GM12878 (cell line): Measurements from ENCODE around the gene KRT6C. TPM values are rescaled to one million over a fixed set of nuclear protein-coding genes. Genes with fewer than 3 reads are reported as not detected.

Source experiments
- ATAC-seq: fragments of 200-7000 bp; cut with Tn5 transposase; 3 replicates; pipeline ENCODE4 v1.9.1; 2020; ENCODE audit warnings: mild to moderate bottlenecking, moderate library complexity
- BruUV-seq: library from RNA; stranded (reverse); fragments of 400-500 nt; replicated peaks from 2 replicates; lab custom pipeline; 2021; lab: Mats Ljungman, UMichigan
- CTCF ChIA-PET: fragments of 300-600 bp; sonication (Branson Sonifier 250); formaldehyde crosslinking; extraction: SDS; loops from one replicate; lab custom pipeline; 2021; ENCODE audit warnings: inconsistent platforms; lab: Yijun Ruan, JAX
- POLR2A ChIA-PET: fragments of 350-600 bp; formaldehyde crosslinking; extraction: SDS; loops from one replicate; lab custom pipeline; 2021; ENCODE audit warnings: inconsistent platforms; lab: Charles Lee
- RAD21 ChIA-PET: fragments of 300-600 bp; sonication (Branson Sonifier 250); formaldehyde crosslinking; loops from one replicate; lab custom pipeline; 2023; ENCODE audit warnings: antibody characterized with exemption; ENCODE audit not compliant: unreplicated experiment; lab: Charles Lee
- SMC1A ChIA-PET: fragments of 300-600 bp; sonication (Branson Sonifier 250); formaldehyde crosslinking; loops from one replicate; lab custom pipeline; 2023; ENCODE audit not compliant: unreplicated experiment, uncharacterized antibody; lab: Charles Lee
- DNase-seq: peaks from one replicate; pipeline ENCODE4 v3.0.0-alpha.2; 2011; ENCODE audit warnings: low read depth, low spot score
- FAIRE-seq: peaks from 3 replicates; lab custom pipeline; 2011; peaks lifted over from hg19 to GRCh38; lab: Jason Lieb, UNC
- H2AFZ ChIP-seq: 2 replicates; pipeline ENCODE4 v1.6.0; 2011; ENCODE audit warnings: low read depth, low read length, control low read depth; ENCODE audit not compliant: control insufficient read depth
- H3K27ac ChIP-seq: 2 replicates; pipeline ENCODE4 v1.5.1; 2011; ENCODE audit warnings: control low read depth; ENCODE audit not compliant: control insufficient read depth, insufficient read depth
- H3K27me3 ChIP-seq, 2 experiments: replicated peaks in 1 of 2; 2 replicates each; pipeline versions ENCODE4 v1.6.0 to v1.6.1; 2011; ENCODE audit warnings: low read length in 1 of 2; ENCODE audit not compliant: control insufficient read depth in 2 of 2, insufficient read depth in 2 of 2
- H3K36me3 ChIP-seq, 2 experiments: 2 replicates each; pipeline ENCODE4 v1.5.1; 2011; ENCODE audit warnings: low read length in 1 of 2; ENCODE audit not compliant: control insufficient read depth in 2 of 2, insufficient read depth in 2 of 2
- H3K4me1 ChIP-seq: 2 replicates; pipeline ENCODE4 v1.6.1; 2011; ENCODE audit warnings: mild to moderate bottlenecking, low read length, moderate library complexity, mixed read lengths; ENCODE audit not compliant: control insufficient read depth, insufficient read depth
- H3K4me2 ChIP-seq: 2 replicates; pipeline ENCODE4 v1.6.0; 2011; ENCODE audit warnings: control low read depth; ENCODE audit not compliant: control insufficient read depth, insufficient read depth
- H3K4me3 ChIP-seq: fragments of 200-600 bp; sonication (generic); 2 replicates; pipeline ENCODE4 v1.5.1; 2016
- H3K79me2 ChIP-seq: 2 replicates; pipeline ENCODE4 v1.6.0; 2011; ENCODE audit warnings: low read length; ENCODE audit not compliant: control insufficient read depth, insufficient read depth
- H3K9ac ChIP-seq: 2 replicates; pipeline ENCODE4 v1.8.0; 2011; ENCODE audit warnings: low read length, control low read depth, mixed read lengths; ENCODE audit not compliant: control insufficient read depth, insufficient read depth
- H3K9me3 ChIP-seq: replicated peaks from 3 replicates; pipeline ENCODE4 v1.5.1; 2011; ENCODE audit warnings: mild to moderate bottlenecking, low read length; ENCODE audit not compliant: control insufficient read depth, insufficient read depth
- H4K20me1 ChIP-seq: 2 replicates; pipeline ENCODE4 v1.6.0; 2011; ENCODE audit not compliant: control insufficient read depth, insufficient read depth
- CREB1 ChIP-seq: IDR thresholded peaks from 2 replicates; pipeline ENCODE4 v1.6.1; 2012; ENCODE audit warnings: low read depth, mild to moderate bottlenecking, inconsistent platforms
- E2F8 ChIP-seq: fragments of 450-650 bp; IDR thresholded peaks from 2 replicates; pipeline ENCODE4 v1.6.1; 2018; ENCODE audit warnings: mild to moderate bottlenecking, low read depth, moderate library complexity; ENCODE audit not compliant: partially characterized antibody
- GATAD2B ChIP-seq: fragments of 450-650 bp; conservative IDR thresholded peaks from 2 replicates; pipeline ENCODE4 v1.6.1; 2017; ENCODE audit warnings: low read depth, mild to moderate bottlenecking, moderate library complexity
- HDGF ChIP-seq: fragments of 450-650 bp; IDR thresholded peaks from 2 replicates; pipeline ENCODE4 v1.6.1; 2016; ENCODE audit warnings: antibody characterized with exemption
- IRF3 ChIP-seq: fragments of 450-650 bp; IDR thresholded peaks from 2 replicates; pipeline ENCODE4 v1.6.1; 2014; ENCODE audit warnings: mild to moderate bottlenecking
- IRF5 ChIP-seq: fragments of 450-650 bp; IDR thresholded peaks from 2 replicates; pipeline ENCODE4 v1.6.1; 2017; ENCODE audit warnings: borderline replicate concordance
- MEF2A ChIP-seq: IDR thresholded peaks from 2 replicates; pipeline ENCODE4 v1.6.1; 2011; ENCODE audit warnings: low read depth, mild to moderate bottlenecking, low read length, moderate library complexity; ENCODE audit not compliant: insufficient read depth
- NFYB ChIP-seq: IDR thresholded peaks from 2 replicates; pipeline ENCODE4 v1.6.1; 2011; ENCODE audit warnings: low read depth, mild to moderate bottlenecking, low read length, improper control_type of control experiment, moderate library complexity; ENCODE audit not compliant: insufficient read depth
- PAX5 ChIP-seq: IDR thresholded peaks from 2 replicates; pipeline ENCODE4 v1.6.1; 2011; ENCODE audit warnings: low read depth, low read length, borderline replicate concordance
- POLR2AphosphoS2 ChIP-seq: IDR thresholded peaks from 2 replicates; pipeline ENCODE4 v1.6.1; 2011; ENCODE audit warnings: low read depth, mild to moderate bottlenecking, low read length, improper control_type of control experiment, moderate library complexity
- RB1 ChIP-seq: fragments of 450-650 bp; formaldehyde crosslinking; IDR thresholded peaks from 2 replicates; pipeline ENCODE4 v1.6.1; 2017; ENCODE audit warnings: mild to moderate bottlenecking, borderline replicate concordance
- RFX5 ChIP-seq: IDR thresholded peaks from 2 replicates; pipeline ENCODE4 v1.6.1; 2011; ENCODE audit warnings: low read depth, low read length, improper control_type of control experiment
- STAT1 ChIP-seq: fragments of 450-650 bp; conservative IDR thresholded peaks from 2 replicates; pipeline ENCODE4 v1.6.1; 2014; ENCODE audit warnings: antibody characterized with exemption, mild to moderate bottlenecking
- TARDBP ChIP-seq: IDR thresholded peaks from 2 replicates; pipeline ENCODE4 v1.6.1; 2016; ENCODE audit warnings: borderline replicate concordance
- WRNIP1 ChIP-seq: IDR thresholded peaks from 2 replicates; pipeline ENCODE4 v1.6.1; 2011; ENCODE audit warnings: low read depth, low read length, improper control_type of control experiment, borderline replicate concordance
- ZNF622 ChIP-seq: fragments of 450-650 bp; IDR thresholded peaks from 2 replicates; pipeline ENCODE4 v1.6.1; 2017; ENCODE audit warnings: mild to moderate bottlenecking, inconsistent platforms
- WGBS: methylation state at CpG from one replicate; pipeline ENCODE4 v1.1.6; 2016; ENCODE audit warnings: low lambda C conversion rate; ENCODE audit not compliant: insufficient replicate concordance, insufficient coverage; ENCODE audit errors: missing lambda C conversion rate; 5-methylcytosine and 5-hydroxymethylcytosine counted together
- in situ Hi-C: fragments of 300-500 bp; cut with MboI; formaldehyde crosslinking; loops from 9 replicates; pipeline ENCODE4 v1.14.3; 2018; ENCODE audit warnings: mixed read lengths
- intact Hi-C: fragments of 100-400 bp; cut with micrococcal nuclease; formaldehyde crosslinking; loops from one replicate; pipeline ENCODE4 v1.14.2; 2022; ENCODE audit not compliant: unreplicated experiment
- polyA plus RNA-seq, 11 experiments: library from polyadenylated mRNA; depleted of rRNA in 4 of 11; unstranded in 6 of 11; stranded (reverse) in 5 of 11; fragments of >200 nt; fragmentation: Nextera tagmentation in 4 of 11; fragmentation: Illumina TruSeq in 1 of 11; extraction: Ambion mirVana in 4 of 11; extraction: Trizol in 1 of 11; gene quantifications; 1 replicate in 1 of 11; 2 replicates in 10 of 11; pipeline versions ENCODE4 v1.2.1 to v1.2.3, GENCODE V29; 2011 to 2016; ENCODE audit warnings: inconsistent platforms in 2 of 11, missing spikeins in 2 of 11, low read depth in 1 of 11
- total RNA-seq, 4 experiments: library from RNA; depleted of rRNA in 3 of 4; stranded (reverse); fragments of >200 nt in 3 of 4; fragmentation: Illumina TruSeq in 1 of 4; extraction: Trizol in 1 of 4; gene quantifications; 2 replicates each; pipeline versions ENCODE4 v1.2.1 to v1.2.3, GENCODE V29; 2013 to 2021

KRT6C gene
- total and polyA plus RNA-seq, 10 of the 15 experiments (the other 5 are each of a cell fraction or from before 2014, with no cell fraction given) = not detected

DNA sequence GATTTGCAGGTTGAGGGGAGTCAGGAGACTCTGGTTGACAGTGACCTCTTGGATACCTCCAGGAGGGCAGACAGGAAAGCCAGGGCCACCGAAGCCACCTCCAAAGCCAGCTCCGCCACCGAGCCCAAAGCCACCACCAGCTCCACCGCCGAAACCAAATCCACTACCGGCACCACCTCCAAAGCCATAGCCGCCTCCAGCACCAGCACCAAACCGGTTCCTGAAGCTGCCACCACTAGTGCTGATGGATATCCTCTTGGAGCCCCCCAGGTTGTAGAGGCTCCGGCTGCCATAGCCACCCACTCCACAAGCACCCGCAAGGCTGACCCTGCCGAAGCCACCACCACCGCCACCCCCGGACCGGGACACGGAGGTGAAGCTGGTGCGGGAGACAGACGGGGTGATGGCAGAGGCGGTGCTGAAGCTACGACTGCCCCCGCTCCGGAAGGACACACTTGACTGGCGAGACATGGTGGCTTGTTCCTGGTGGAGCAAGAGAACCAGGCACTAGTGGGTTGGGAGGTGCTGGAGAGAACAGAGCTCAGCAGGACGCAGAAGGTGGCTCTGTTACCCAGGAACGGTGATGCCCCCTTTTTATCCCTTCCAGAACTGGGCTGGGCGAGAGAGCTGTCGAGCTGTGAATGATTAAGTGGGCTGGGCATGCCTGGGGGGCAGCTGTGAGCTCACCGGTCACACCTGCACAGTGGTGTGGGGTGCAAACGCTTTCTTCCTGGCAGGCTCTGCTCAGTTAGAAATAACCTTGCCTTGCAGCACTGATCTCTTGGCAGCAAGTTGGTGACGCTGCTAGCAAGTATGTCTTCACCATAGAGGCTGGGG is 46.4 kb upstream of the KRT6C start, which contains the start of gene KRT5:
TSS of gene KRT5 (minus strand) at position 569 of the 837 bp plus-strand sequence. CDS start at position 471, 98 bp downstream.
- no peak within 1 kb of the TSS for H3K4me2 ChIP-seq
- H3K79me2 ChIP-seq = no peaks in the 10 kb centered on the region
- 38% methylated on average over 28 of the region's 29 CpGs for WGBS
- TF ChIP-seq STAT1 (no peak), MEF2A (no peak), ZNF622 (no peak), POLR2AphosphoS2 (no peak), IRF5 (no peak), WRNIP1 (no peak), NFYB (no peak), IRF3 (no peak), RB1 (no peak), RFX5 (no peak), TARDBP (no peak), CREB1 (no peak), GATAD2B (no peak), PAX5 (no peak), HDGF (no peak), E2F8 (no peak)

More for the DNA sequence above, 46.4 kb upstream of the KRT6C start, which contains the start of gene KRT5:
- SMC1A ChIA-PET = no interaction called here
- Histone ChIP-seq H2AFZ (no peak within 1 kb of the TSS), H3K4me1 (no peaks in the 10 kb centered on the region), H3K27ac (no peak within 1 kb of the TSS), H3K9me3 (no peaks in the 10 kb centered on the region), H3K4me3 (no peak within 1 kb of the TSS), H4K20me1 (no peaks in the 10 kb centered on the region), H3K9ac (no peak within 1 kb of the TSS), H3K27me3 (peaks cover 0 to 8% of the 10 kb centered on the region in 2 experiments; a peak in 3 of 4 replicates), H3K36me3 (no peaks in the 10 kb centered on the region)
- intact Hi-C loops (no loop called here), in situ Hi-C loops (no loop called here)
- no TSS peak for BruUV-seq
- FAIRE-seq = no peak
- RAD21 ChIA-PET = no interaction called here
- no peak for DNase-seq
- CTCF ChIA-PET = no interaction called here
- ATAC-seq = no peak
- POLR2A ChIA-PET = no interaction called here
